Nephron (organoid): ENCODE results near the gene MLPH.

ENCODE experiments used
- H3K27ac Mint-ChIP-seq, 3 experiments: 2 replicates each; pipeline ENCODE4 v1.8.0; 2020; ENCODE audit warnings: mixed read lengths in 3 of 3, mild to moderate bottlenecking in 2 of 3, moderate library complexity in 1 of 3
- H3K27me3 Mint-ChIP-seq: 2 replicates; pipeline ENCODE4 v1.8.0; 2021; ENCODE audit warnings: low read depth, mild to moderate bottlenecking, moderate library complexity, mixed read lengths
- H3K36me3 Mint-ChIP-seq: 2 replicates; pipeline ENCODE4 v1.8.0; 2020; ENCODE audit warnings: low read depth, mixed read lengths
- H3K4me1 Mint-ChIP-seq: 2 replicates; pipeline ENCODE4 v1.8.0; 2020; ENCODE audit warnings: mixed read lengths
- H3K4me3 Mint-ChIP-seq, 3 experiments: 2 replicates each; pipeline ENCODE4 v1.8.0; 2020; ENCODE audit warnings: mild to moderate bottlenecking in 3 of 3, mixed read lengths in 3 of 3, moderate library complexity in 2 of 3
- H3K9me3 Mint-ChIP-seq: 2 replicates; pipeline ENCODE4 v1.8.0; 2020; ENCODE audit warnings: mixed read lengths
- CTCF ChIP-seq, 3 experiments: fragments of 200-600 bp; sonication (generic); IDR thresholded peaks; one replicate each; pipeline ENCODE4 v1.5.0; 2021; ENCODE audit warnings: antibody characterized with exemption in 3 of 3; ENCODE audit not compliant: unreplicated experiment in 3 of 3

The MLPH gene

GRCh38 chr2:237515621-237516275, 28.7 kb downstream of the MLPH start:
- Mint-ChIP-seq H3K9me3 (no peaks in the 10 kb centered on the region), H3K4me3 (no peak overlapping the region), H3K36me3 (no peaks in the 10 kb centered on the region), H3K4me1 (peaks cover 38% of the 10 kb centered on the region), H3K27ac (no peak overlapping the region), H3K27me3 (peaks cover 10% of the 10 kb centered on the region)
- TF ChIP-seq CTCF (IDR thresholded peaks at IDR 0.05; ENCODE audit: unreplicated experiment in 3 of 3), result no peak

- Mint-ChIP-seq H3K4me1 (peaks cover 33% of the 10 kb centered on the region), H3K9me3 (no peaks in the 10 kb centered on the region), H3K4me3 (no peak overlapping the region), H3K36me3 (no peaks in the 10 kb centered on the region), H3K27me3 (peaks cover 3% of the 10 kb centered on the region), H3K27ac (no peak overlapping the region)
- TF ChIP-seq CTCF (IDR thresholded peaks at IDR 0.05; ENCODE audit: unreplicated experiment in 3 of 3), result no peak
Measured at GRCh38 chr2:237517163-237517562, 30.1 kb downstream of the MLPH start.

DNA sequence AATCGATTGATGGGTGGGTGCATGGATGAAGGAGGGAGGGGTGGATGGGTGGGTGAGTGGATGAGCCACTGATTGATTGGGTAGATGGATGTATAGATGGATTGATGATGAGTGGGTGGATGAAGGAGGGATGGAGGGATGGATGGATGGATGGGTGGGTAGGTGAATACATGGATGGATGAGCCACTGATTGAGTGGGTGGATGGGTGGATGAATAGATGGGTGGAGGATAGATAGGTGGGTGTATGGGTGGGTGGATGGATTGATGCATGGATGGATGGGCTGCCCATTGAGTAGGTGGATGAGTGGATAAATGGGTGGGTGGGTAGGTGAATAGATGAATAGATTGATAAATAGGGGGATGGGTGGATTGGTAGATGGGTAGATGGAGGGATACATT, 30.9 kb downstream of the MLPH start:
- Mint-ChIP-seq H3K27ac (no peak overlapping the region), H3K36me3 (no peaks in the 10 kb centered on the region), H3K9me3 (no peaks in the 10 kb centered on the region), H3K4me3 (no peak overlapping the region), H3K27me3 (peaks cover 3% of the 10 kb centered on the region), H3K4me1 (peaks cover 26% of the 10 kb centered on the region)
- TF ChIP-seq CTCF (IDR thresholded peaks at IDR 0.05; ENCODE audit: unreplicated experiment in 3 of 3), result no peak

DNA sequence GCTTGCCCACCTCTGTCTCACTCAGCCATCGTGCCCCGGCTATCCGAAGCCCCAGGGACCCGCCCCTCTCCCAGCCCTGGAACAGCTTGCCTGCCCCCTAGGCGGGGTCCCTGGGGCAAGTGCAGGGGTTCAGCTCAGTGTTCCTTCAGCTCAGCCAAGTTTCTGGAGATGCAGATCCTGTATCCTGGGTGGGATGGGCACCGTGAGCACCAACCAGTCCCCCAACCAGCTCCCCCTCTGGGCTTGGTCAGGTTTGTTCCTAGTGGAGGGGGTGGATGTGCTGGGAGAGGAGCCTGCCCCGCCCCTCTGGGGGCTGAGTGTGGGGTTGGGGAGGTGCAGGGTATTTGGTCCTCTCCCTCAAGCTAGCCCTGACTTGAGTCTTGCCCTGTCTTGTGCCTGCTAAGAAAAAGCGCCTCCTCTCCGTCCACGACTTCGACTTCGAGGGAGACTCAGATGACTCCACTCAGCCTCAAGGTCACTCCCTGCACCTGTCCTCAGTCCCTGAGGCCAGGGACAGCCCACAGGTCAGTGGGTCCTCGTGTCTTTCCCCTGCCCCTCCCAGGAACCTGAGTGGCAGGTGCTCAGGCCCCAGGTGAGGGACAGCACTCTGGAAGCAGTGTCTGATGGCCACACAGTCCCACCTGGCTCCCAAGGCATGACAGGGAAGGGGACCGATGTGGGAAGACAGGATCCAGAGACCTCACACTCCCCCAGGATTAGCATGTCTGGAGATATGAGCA, 32.6 kb downstream of the MLPH start:
- TF ChIP-seq CTCF (IDR thresholded peaks at IDR 0.05; ENCODE audit: unreplicated experiment in 3 of 3), result no peak
- no peak overlapping the region for H3K27ac Mint-ChIP-seq
- no peaks in the 10 kb centered on the region for H3K36me3 Mint-ChIP-seq

GRCh38 chr2:237520290-237520689, 33.2 kb downstream of the MLPH start:
- no peak for TF ChIP-seq CTCF (IDR thresholded peaks at IDR 0.05; ENCODE audit: unreplicated experiment in 3 of 3)
- H3K27me3 Mint-ChIP-seq, result no peaks in the 10 kb centered on the region
- H3K4me1 Mint-ChIP-seq, result peaks cover 3% of the 10 kb centered on the region
- H3K4me3 Mint-ChIP-seq, result no peak overlapping the region
- H3K9me3 Mint-ChIP-seq, result no peaks in the 10 kb centered on the region
- H3K36me3 Mint-ChIP-seq, result no peaks in the 10 kb centered on the region
- no peak overlapping the region for H3K27ac Mint-ChIP-seq

More for the DNA sequence above, 32.6 kb downstream of the MLPH start:
- peaks cover 3% of the 10 kb centered on the region for H3K27me3 Mint-ChIP-seq
- H3K9me3 Mint-ChIP-seq, result no peaks in the 10 kb centered on the region
- H3K4me3 Mint-ChIP-seq, result no peak overlapping the region
- peaks cover 9% of the 10 kb centered on the region for H3K4me1 Mint-ChIP-seq

- H3K27ac Mint-ChIP-seq, result no peak overlapping the region
- H3K9me3 Mint-ChIP-seq, result no peaks in the 10 kb centered on the region
- no peak overlapping the region for H3K4me3 Mint-ChIP-seq
- peaks cover 5% of the 10 kb centered on the region for H3K4me1 Mint-ChIP-seq
- TF ChIP-seq CTCF (IDR thresholded peaks at IDR 0.05; ENCODE audit: unreplicated experiment in 3 of 3), result no peak
- H3K36me3 Mint-ChIP-seq, result no peaks in the 10 kb centered on the region
- H3K27me3 Mint-ChIP-seq, result peaks cover 4% of the 10 kb centered on the region
Measured at GRCh38 chr2:237524631-237525030, 37.6 kb downstream of the MLPH start.
